ENCODE data around the gene GAB1.

Gene GAB1

GRCh38 chr4:143441678-143442077 lies 105.0 kb downstream of the GAB1 start:
- H3K4me2 ChIP-seq, result no peak overlapping the region
- no peaks in the 10 kb centered on the region for H3K79me2 ChIP-seq (ENCODE audit: insufficient read depth, low read depth)
- H3K27me3 ChIP-seq (ENCODE audit: insufficient read depth, low read depth), result no peaks in the 10 kb centered on the region
- H3K36me3 ChIP-seq (ENCODE audit: insufficient read depth), result no peaks in the 10 kb centered on the region
- no peak overlapping the region for H2AFZ ChIP-seq (ENCODE audit: low read depth)
- no peak overlapping the region for H3K27ac ChIP-seq
- H3K9ac ChIP-seq, result no peak overlapping the region
- H3K4me1 ChIP-seq (ENCODE audit: low read depth, poor library complexity, severe bottlenecking), result no peaks in the 10 kb centered on the region
- H3K4me3 ChIP-seq (IDR thresholded peaks at IDR 0.05; ENCODE audit: insufficient read depth, low read depth, low read length), result no peak overlapping the region
- H4K20me1 ChIP-seq (ENCODE audit: insufficient read depth), result no peaks in the 10 kb centered on the region
- no peak for TF ChIP-seq CTCF (conservative IDR thresholded peaks at IDR 0.05; ENCODE audit: low read depth, low read length)

GRCh38 chr4:143443728-143444127 lies 107.1 kb downstream of the GAB1 start:
- H3K79me2 ChIP-seq (ENCODE audit: insufficient read depth, low read depth), result no peaks in the 10 kb centered on the region
- no peaks in the 10 kb centered on the region for H3K36me3 ChIP-seq (ENCODE audit: insufficient read depth)
- no peak overlapping the region for H2AFZ ChIP-seq (ENCODE audit: low read depth)
- H3K9ac ChIP-seq, result no peak overlapping the region
- no peaks in the 10 kb centered on the region for H3K4me1 ChIP-seq (ENCODE audit: low read depth, poor library complexity, severe bottlenecking)
- no peak overlapping the region for H3K4me3 ChIP-seq (IDR thresholded peaks at IDR 0.05; ENCODE audit: insufficient read depth, low read depth, low read length)
- H3K4me2 ChIP-seq, result no peak overlapping the region
- no peaks in the 10 kb centered on the region for H3K27me3 ChIP-seq (ENCODE audit: insufficient read depth, low read depth)
- H4K20me1 ChIP-seq (ENCODE audit: insufficient read depth), result no peaks in the 10 kb centered on the region
- no peak for TF ChIP-seq CTCF (conservative IDR thresholded peaks at IDR 0.05; ENCODE audit: low read depth, low read length)
- no peak overlapping the region for H3K27ac ChIP-seq

- Histone ChIP-seq H2AFZ (ENCODE audit: low read depth) (no peak overlapping the region), H3K79me2 (ENCODE audit: insufficient read depth, low read depth) (no peaks in the 10 kb centered on the region), H3K36me3 (ENCODE audit: insufficient read depth) (no peaks in the 10 kb centered on the region), H4K20me1 (ENCODE audit: insufficient read depth) (no peaks in the 10 kb centered on the region), H3K27ac (no peak overlapping the region), H3K9ac (no peak overlapping the region), H3K27me3 (ENCODE audit: insufficient read depth, low read depth) (no peaks in the 10 kb centered on the region), H3K4me3 (IDR thresholded peaks at IDR 0.05; ENCODE audit: insufficient read depth, low read depth, low read length) (no peak overlapping the region), H3K4me1 (ENCODE audit: low read depth, poor library complexity, severe bottlenecking) (no peaks in the 10 kb centered on the region), H3K4me2 (no peak overlapping the region)
- no peak for TF ChIP-seq CTCF (conservative IDR thresholded peaks at IDR 0.05; ENCODE audit: low read depth, low read length)
Observed at GRCh38 chr4:143451186-143451585, 114.5 kb downstream of the GAB1 start.

- Histone ChIP-seq H3K4me1 (ENCODE audit: low read depth, poor library complexity, severe bottlenecking) (no peaks in the 10 kb centered on the region), H3K4me3 (IDR thresholded peaks at IDR 0.05; ENCODE audit: insufficient read depth, low read depth, low read length) (no peak overlapping the region), H3K79me2 (ENCODE audit: insufficient read depth, low read depth) (no peaks in the 10 kb centered on the region), H3K36me3 (ENCODE audit: insufficient read depth) (no peaks in the 10 kb centered on the region), H3K4me2 (no peak overlapping the region), H3K9ac (no peak overlapping the region), H2AFZ (ENCODE audit: low read depth) (no peak overlapping the region), H4K20me1 (ENCODE audit: insufficient read depth) (no peaks in the 10 kb centered on the region), H3K27ac (no peak overlapping the region), H3K27me3 (ENCODE audit: insufficient read depth, low read depth) (no peaks in the 10 kb centered on the region)
- TF ChIP-seq CTCF (conservative IDR thresholded peaks at IDR 0.05; ENCODE audit: low read depth, low read length), result no peak
Observed at GRCh38 chr4:143455211-143455610, 118.5 kb downstream of the GAB1 start.

- Histone ChIP-seq H3K4me3 (IDR thresholded peaks at IDR 0.05; ENCODE audit: insufficient read depth, low read depth, low read length) (no peak overlapping the region), H3K79me2 (ENCODE audit: insufficient read depth, low read depth) (no peaks in the 10 kb centered on the region), H3K4me2 (no peak overlapping the region), H3K4me1 (ENCODE audit: low read depth, poor library complexity, severe bottlenecking) (no peaks in the 10 kb centered on the region), H3K27me3 (ENCODE audit: insufficient read depth, low read depth) (no peaks in the 10 kb centered on the region), H2AFZ (ENCODE audit: low read depth) (no peak overlapping the region), H3K27ac (no peak overlapping the region), H3K9ac (no peak overlapping the region), H4K20me1 (ENCODE audit: insufficient read depth) (no peaks in the 10 kb centered on the region), H3K36me3 (ENCODE audit: insufficient read depth) (no peaks in the 10 kb centered on the region)
- TF ChIP-seq CTCF (conservative IDR thresholded peaks at IDR 0.05; ENCODE audit: low read depth, low read length), result no peak
Observed at GRCh38 chr4:143458966-143459365, 122.3 kb downstream of the GAB1 start.

Data from KMS-11 (cell line).